ENCODE data around the gene GJB4. TPM values are rescaled to one million over a fixed set of nuclear protein-coding genes. Genes with fewer than 3 reads are reported as not detected.

GJB4 gene
- total RNA-seq, 1 donor from 2014 or later = not detected

GRCh38 chr1:34714386-34714785 is 45.2 kb upstream of the GJB4 start:
- H3K36me3 Mint-ChIP-seq (ENCODE audit: unreplicated experiment) = no peaks in the 10 kb centered on the region
- H3K9me3 Mint-ChIP-seq (ENCODE audit: unreplicated experiment) = peaks cover 15% of the 10 kb centered on the region
- no peak overlapping the region for H3K4me3 Mint-ChIP-seq (ENCODE audit: unreplicated experiment)
- TF ChIP-seq, protein P1, sequence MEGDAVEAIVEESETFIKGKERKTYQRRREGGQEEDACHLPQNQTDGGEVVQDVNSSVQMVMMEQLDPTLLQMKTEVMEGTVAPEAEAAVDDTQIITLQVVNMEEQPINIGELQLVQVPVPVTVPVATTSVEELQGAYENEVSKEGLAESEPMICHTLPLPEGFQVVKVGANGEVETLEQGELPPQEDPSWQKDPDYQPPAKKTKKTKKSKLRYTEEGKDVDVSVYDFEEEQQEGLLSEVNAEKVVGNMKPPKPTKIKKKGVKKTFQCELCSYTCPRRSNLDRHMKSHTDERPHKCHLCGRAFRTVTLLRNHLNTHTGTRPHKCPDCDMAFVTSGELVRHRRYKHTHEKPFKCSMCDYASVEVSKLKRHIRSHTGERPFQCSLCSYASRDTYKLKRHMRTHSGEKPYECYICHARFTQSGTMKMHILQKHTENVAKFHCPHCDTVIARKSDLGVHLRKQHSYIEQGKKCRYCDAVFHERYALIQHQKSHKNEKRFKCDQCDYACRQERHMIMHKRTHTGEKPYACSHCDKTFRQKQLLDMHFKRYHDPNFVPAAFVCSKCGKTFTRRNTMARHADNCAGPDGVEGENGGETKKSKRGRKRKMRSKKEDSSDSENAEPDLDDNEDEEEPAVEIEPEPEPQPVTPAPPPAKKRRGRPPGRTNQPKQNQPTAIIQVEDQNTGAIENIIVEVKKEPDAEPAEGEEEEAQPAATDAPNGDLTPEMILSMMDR (IDR thresholded peaks at IDR 0.05) = no peak
- no peaks in the 10 kb centered on the region for H3K27me3 Mint-ChIP-seq (ENCODE audit: unreplicated experiment)
- no peak for DNase-seq (ENCODE audit: extremely low spot score, unreplicated experiment)
- H3K27ac Mint-ChIP-seq (ENCODE audit: unreplicated experiment) = no peak overlapping the region
- H3K4me1 Mint-ChIP-seq (ENCODE audit: unreplicated experiment) = no peaks in the 10 kb centered on the region

DNA sequence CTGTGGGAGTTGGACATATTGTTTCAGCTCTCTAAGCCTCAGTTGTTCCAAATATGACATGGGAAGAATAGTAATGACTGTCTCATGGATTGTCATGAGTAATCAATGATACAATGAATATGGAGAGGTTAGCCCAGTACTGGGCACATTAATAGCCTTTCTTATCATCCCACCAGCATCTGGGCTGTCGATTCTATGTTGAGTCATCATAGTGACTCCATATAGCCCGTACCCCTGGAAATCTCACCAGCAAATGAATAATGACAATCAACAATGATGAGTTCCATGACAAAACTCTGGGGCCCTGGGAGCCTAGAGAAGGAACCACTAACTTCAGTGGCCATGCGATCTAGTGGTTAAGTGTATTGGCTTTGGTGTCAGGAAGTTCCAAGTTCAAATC is 44.4 kb upstream of the GJB4 start:
- peaks cover 8% of the 10 kb centered on the region for H3K9me3 Mint-ChIP-seq (ENCODE audit: unreplicated experiment)
- H3K36me3 Mint-ChIP-seq (ENCODE audit: unreplicated experiment) = no peaks in the 10 kb centered on the region
- no peaks in the 10 kb centered on the region for H3K27me3 Mint-ChIP-seq (ENCODE audit: unreplicated experiment)
- H3K27ac Mint-ChIP-seq (ENCODE audit: unreplicated experiment) = no peak overlapping the region
- H3K4me3 Mint-ChIP-seq (ENCODE audit: unreplicated experiment) = no peak overlapping the region
- DNase-seq (ENCODE audit: extremely low spot score, unreplicated experiment) = no peak
- H3K4me1 Mint-ChIP-seq (ENCODE audit: unreplicated experiment) = no peaks in the 10 kb centered on the region
- TF ChIP-seq, protein P1 (IDR thresholded peaks at IDR 0.05) = no peak

GRCh38 chr1:34721241-34721640 is 38.3 kb upstream of the GJB4 start:
- Mint-ChIP-seq H3K27me3 (ENCODE audit: unreplicated experiment) (peaks cover 2% of the 10 kb centered on the region), H3K4me3 (ENCODE audit: unreplicated experiment) (no peak overlapping the region), H3K36me3 (ENCODE audit: unreplicated experiment) (no peaks in the 10 kb centered on the region), H3K4me1 (ENCODE audit: unreplicated experiment) (no peaks in the 10 kb centered on the region), H3K27ac (ENCODE audit: unreplicated experiment) (no peak overlapping the region), H3K9me3 (ENCODE audit: unreplicated experiment) (peaks cover 3% of the 10 kb centered on the region)
- TF ChIP-seq, protein P1 (IDR thresholded peaks at IDR 0.05) = no peak
- DNase-seq (ENCODE audit: extremely low spot score, unreplicated experiment) = no peak

GRCh38 chr1:34721646-34722355 is 37.7 kb upstream of the GJB4 start:
- Mint-ChIP-seq H3K4me1 (ENCODE audit: unreplicated experiment) (no peaks in the 10 kb centered on the region), H3K27me3 (ENCODE audit: unreplicated experiment) (peaks cover 2% of the 10 kb centered on the region), H3K9me3 (ENCODE audit: unreplicated experiment) (peaks cover 3% of the 10 kb centered on the region), H3K27ac (ENCODE audit: unreplicated experiment) (no peak overlapping the region), H3K4me3 (ENCODE audit: unreplicated experiment) (no peak overlapping the region), H3K36me3 (ENCODE audit: unreplicated experiment) (no peaks in the 10 kb centered on the region)
- TF ChIP-seq, protein P1 (IDR thresholded peaks at IDR 0.05) = no peak
- no peak for DNase-seq (ENCODE audit: extremely low spot score, unreplicated experiment)

DNA sequence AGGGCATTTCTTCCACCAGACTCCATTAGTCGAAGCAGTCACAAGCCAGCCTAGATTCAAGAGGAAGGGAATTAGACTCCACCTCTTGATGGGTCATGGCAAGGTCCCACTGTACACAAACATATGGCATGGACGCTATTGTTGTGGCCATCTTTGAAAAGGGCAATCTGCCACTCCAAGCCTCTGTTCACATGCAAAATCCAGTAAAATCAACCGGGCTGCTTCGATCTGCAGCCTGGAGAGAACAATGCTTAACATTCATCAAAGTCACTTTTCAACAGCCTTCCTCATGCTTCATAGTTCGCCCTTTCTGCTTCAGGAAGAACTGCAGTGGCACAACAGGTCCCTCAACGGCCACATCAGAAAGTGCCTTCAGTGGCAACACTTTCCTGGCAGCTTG is 32.7 kb upstream of the GJB4 start:
- Mint-ChIP-seq H3K27me3 (ENCODE audit: unreplicated experiment) (peaks cover 2% of the 10 kb centered on the region), H3K36me3 (ENCODE audit: unreplicated experiment) (no peaks in the 10 kb centered on the region), H3K4me3 (ENCODE audit: unreplicated experiment) (no peak overlapping the region), H3K4me1 (ENCODE audit: unreplicated experiment) (no peaks in the 10 kb centered on the region), H3K9me3 (ENCODE audit: unreplicated experiment) (no peaks in the 10 kb centered on the region), H3K27ac (ENCODE audit: unreplicated experiment) (no peak overlapping the region)
- TF ChIP-seq, protein P1 (IDR thresholded peaks at IDR 0.05) = no peak
- DNase-seq (ENCODE audit: extremely low spot score, unreplicated experiment) = no peak
